ENCODE results near the gene ZNF442. TPM values are rescaled to one million over a fixed set of nuclear protein-coding genes. Genes with fewer than 3 reads are reported as not detected.

Gene ZNF442
- total and polyA plus RNA-seq, 9 donors: 2.4 to 18.9 (median 7.8) TPM

DNA sequence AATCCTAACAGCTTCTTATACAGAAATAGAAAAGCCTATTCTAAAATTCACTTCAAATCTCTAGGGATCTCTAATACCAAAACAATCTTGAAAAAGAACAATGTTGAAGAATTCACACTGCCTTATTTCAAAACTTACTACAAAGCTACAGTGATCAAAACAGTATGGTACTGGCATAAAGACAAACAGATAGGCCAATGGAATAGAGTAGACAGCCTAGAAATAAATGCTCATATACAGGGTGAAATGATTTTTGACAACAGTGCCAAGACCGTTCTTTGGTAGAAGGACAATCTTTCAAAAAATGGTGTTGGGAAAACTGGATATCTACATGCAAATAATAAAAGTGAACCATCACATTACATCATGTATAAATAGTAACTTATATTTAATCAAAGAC is 20.3 kb downstream of the ZNF442 start:
- 94 to 99% (median 95%) methylated on average over 1 of the region's 1 CpG for WGBS, 3 donors
- Histone ChIP-seq H3K36me3 (no peaks in the 10 kb centered on the region), H3K4me3 (no peak overlapping the region), H3K27me3 (no peaks in the 10 kb centered on the region), H3K4me1 (ENCODE audit: insufficient read depth) (no peaks in the 10 kb centered on the region), H3K9me3 (peaks cover 0 to 8% of the 10 kb centered on the region in 2 donors), H3K27ac (no peak overlapping the region)
- intact Hi-C loops (cut with DNase I): no loop called here
- no peak for TF ChIP-seq POLR2A (IDR thresholded peaks at IDR 0.05)
- TF ChIP-seq EP300 (IDR thresholded peaks at IDR 0.05): no peak
- TF ChIP-seq, protein P1, sequence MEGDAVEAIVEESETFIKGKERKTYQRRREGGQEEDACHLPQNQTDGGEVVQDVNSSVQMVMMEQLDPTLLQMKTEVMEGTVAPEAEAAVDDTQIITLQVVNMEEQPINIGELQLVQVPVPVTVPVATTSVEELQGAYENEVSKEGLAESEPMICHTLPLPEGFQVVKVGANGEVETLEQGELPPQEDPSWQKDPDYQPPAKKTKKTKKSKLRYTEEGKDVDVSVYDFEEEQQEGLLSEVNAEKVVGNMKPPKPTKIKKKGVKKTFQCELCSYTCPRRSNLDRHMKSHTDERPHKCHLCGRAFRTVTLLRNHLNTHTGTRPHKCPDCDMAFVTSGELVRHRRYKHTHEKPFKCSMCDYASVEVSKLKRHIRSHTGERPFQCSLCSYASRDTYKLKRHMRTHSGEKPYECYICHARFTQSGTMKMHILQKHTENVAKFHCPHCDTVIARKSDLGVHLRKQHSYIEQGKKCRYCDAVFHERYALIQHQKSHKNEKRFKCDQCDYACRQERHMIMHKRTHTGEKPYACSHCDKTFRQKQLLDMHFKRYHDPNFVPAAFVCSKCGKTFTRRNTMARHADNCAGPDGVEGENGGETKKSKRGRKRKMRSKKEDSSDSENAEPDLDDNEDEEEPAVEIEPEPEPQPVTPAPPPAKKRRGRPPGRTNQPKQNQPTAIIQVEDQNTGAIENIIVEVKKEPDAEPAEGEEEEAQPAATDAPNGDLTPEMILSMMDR (IDR thresholded peaks at IDR 0.05): no peak
- DNase-seq: no peak

DNA sequence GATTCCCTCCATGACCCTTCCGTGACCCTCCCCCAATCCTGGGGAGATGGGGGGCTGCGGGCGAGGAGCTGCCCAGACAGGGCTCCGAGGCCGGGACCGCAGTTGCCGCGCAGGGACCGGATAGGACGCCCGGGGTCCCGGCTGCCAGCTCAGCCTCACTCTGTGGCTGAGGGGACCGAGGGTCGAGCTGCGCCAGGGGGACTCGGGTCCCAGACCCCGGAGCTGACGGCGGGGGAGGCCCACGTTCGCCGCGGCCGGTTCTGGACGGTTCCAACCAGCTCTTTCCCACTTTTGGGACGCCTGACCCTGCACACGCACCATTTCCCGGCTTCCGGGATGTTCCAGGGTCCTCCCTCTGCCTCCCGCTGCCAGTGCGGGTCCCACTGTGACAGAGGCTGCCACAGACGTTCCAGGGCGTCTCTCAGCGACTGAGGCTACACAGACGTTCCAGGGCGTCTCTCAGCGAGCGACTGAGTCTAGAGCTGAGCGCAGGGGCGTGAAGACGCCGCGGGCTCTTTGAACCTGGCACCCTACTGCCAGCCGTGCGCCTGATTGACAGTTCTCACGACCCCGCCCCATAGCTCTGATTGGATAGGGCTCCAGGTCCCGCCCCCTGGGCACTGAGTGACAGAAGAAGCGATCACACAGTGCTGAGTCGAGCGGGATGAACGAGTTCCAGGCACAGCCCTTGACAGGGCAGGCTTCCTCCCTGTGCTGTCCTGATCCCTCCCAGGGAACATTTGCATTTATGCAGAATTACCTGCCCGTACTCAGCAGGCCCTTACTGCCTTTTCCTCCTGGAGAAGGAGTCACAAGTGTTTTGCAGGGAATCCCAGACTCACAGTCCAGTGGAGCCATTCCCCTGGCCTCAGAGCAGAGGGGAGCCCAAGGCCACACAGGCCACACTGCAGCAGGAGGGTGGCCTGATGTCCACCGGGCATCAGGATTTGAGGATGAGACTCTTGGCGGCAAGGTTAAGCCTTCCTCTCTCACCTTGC is 32.0 kb downstream of the ZNF442 start, which contains the start of gene ZNF563:
ZNF563 (minus strand) TSS at position 472 of the 998 bp plus-strand sequence; CDS start at position 321, 151 bp downstream.
- intact Hi-C loops (cut with DNase I): no loop called here
- Histone ChIP-seq H3K27ac (peak within 1 kb of the TSS; percentile 62 to 86), H3K4me3 (peak within 1 kb of the TSS; percentile 95), H3K9me3 (no peaks in the 10 kb centered on the region), H3K36me3 (no peaks in the 10 kb centered on the region), H3K4me1 (ENCODE audit: insufficient read depth) (peaks cover 5% of the 10 kb centered on the region), H3K27me3 (no peaks in the 10 kb centered on the region)
- TF ChIP-seq POLR2A (IDR thresholded peaks at IDR 0.05) (peak; percentile 85), EP300 (IDR thresholded peaks at IDR 0.05) (no peak)
- TF ChIP-seq, protein P1 (IDR thresholded peaks at IDR 0.05): peak in 1 of 3 donors; percentile 13
- peak; percentile 97 to 98 (median 98) for DNase-seq
- 1% methylated on average over 46 to 55 of the region's 55 CpGs for WGBS, 3 donors

DNA sequence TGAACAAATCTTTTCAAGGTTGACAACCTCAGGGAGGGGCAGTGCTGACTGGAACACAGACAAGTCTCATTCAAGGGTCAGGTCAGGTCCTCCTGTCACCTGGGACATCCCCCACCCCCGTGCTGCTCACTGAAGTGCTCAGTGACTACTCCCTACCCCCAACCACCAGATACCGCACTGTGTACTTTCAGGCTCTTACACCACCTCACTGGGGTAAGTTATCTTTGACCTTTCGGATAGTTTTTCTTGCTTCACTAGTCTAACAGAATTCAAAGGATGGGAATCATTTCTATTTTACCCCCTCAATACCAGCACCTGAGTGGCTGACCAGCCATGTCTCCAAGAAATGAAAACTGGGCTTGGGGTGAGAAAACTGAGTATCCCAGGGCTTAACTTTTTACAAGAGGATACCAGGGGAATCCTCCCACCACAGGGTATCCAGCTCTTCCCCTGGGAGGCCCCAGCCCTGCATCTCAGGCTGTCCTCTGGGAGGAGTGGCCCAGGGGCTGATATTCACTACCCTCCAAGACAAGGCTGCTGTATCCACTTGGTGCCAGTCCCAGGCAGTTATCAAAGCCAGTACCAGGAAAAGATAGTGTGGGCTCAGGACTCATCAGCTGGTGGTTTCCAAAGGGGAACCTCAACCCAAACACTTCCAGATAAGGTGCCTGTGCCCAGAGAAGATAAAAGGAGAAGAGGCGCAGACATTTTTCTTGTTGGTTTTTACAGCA is 34.1 kb downstream of the ZNF442 start:
- H3K9me3 ChIP-seq: no peaks in the 10 kb centered on the region
- H3K4me3 ChIP-seq: no peak overlapping the region
- no peak for TF ChIP-seq POLR2A (IDR thresholded peaks at IDR 0.05)
- TF ChIP-seq EP300 (IDR thresholded peaks at IDR 0.05): no peak
- TF ChIP-seq, protein P1 (IDR thresholded peaks at IDR 0.05): no peak
- peaks cover 5% of the 10 kb centered on the region for H3K4me1 ChIP-seq (ENCODE audit: insufficient read depth)
- WGBS, 3 donors: 75 to 78% (median 76%) methylated on average over 4 of the region's 4 CpGs
- no peaks in the 10 kb centered on the region for H3K27me3 ChIP-seq
- DNase-seq: no peak
- H3K36me3 ChIP-seq: no peaks in the 10 kb centered on the region
- H3K27ac ChIP-seq: no peak overlapping the region
- intact Hi-C loops (cut with DNase I): no loop called here

DNA sequence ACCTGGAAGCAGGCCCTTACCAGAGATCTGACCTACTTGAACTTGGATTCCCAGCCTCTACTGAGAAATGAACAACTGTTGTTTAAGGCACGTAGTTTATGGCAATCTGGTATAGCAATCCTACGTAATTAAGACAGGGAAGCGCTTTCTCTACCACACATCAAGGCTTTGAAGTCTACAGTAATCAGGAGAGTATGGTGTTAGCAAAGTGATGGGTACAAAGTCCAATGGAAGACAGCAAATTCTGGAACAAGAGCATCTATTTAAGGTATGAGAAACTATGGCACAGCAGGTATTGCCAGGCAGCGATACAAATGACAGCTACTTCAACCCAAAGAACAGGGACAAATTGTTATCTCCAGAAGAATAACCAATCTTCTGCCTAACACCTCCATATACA is 35.1 kb downstream of the ZNF442 start:
- WGBS, 3 donors: 95 to 96% (median 95%) methylated on average over 4 of the region's 4 CpGs
- H3K9me3 ChIP-seq: no peaks in the 10 kb centered on the region
- H3K36me3 ChIP-seq: no peaks in the 10 kb centered on the region
- no peak overlapping the region for H3K27ac ChIP-seq
- TF ChIP-seq EP300 (IDR thresholded peaks at IDR 0.05) (no peak), POLR2A (IDR thresholded peaks at IDR 0.05) (no peak)
- TF ChIP-seq, protein P1 (IDR thresholded peaks at IDR 0.05): no peak
- no peaks in the 10 kb centered on the region for H3K27me3 ChIP-seq
- intact Hi-C loops (cut with DNase I): no loop called here
- H3K4me3 ChIP-seq: no peak overlapping the region
- no peak for DNase-seq
- peaks cover 5% of the 10 kb centered on the region for H3K4me1 ChIP-seq (ENCODE audit: insufficient read depth)
